OCI-LY1 (cell line): ENCODE measurements around the gene GSC2.

Experiments
- CTCF ChIP-seq: fragments of 200-600 bp; sonication (generic), shearing (Covaris generic); IDR thresholded peaks from 2 replicates; pipeline ENCODE4 v1.5.1; 2017; ENCODE audit warnings: mild to moderate bottlenecking, antibody characterized with exemption, low read length, moderate library complexity, mixed read lengths
- EZH2 ChIP-seq: fragments of 200-600 bp; sonication (generic), shearing (Covaris generic); IDR thresholded peaks from 2 replicates; pipeline ENCODE4 v1.8.0; 2017; ENCODE audit warnings: borderline replicate concordance, mixed run types, mild to moderate bottlenecking, antibody characterized with exemption, low read length, moderate library complexity, mixed read lengths

GRCh38 chr22:19113429-19113828, 36.7 kb downstream of the GSC2 start:
- TF ChIP-seq CTCF (no peak), EZH2 (no peak)
